HCT116 (cell line): ENCODE data around the gene XPNPEP2. TPM values are rescaled to one million over a fixed set of nuclear protein-coding genes. Genes with fewer than 3 reads are reported as not detected.

ENCODE experiments used
- ATAC-seq: fragments of 200-7000 bp; cut with Tn5 transposase; 2 replicates; pipeline ENCODE4 v1.9.1; 2020; ENCODE audit warnings: mild to moderate bottlenecking, moderate library complexity
- BruUV-seq: library from RNA; stranded (reverse); fragments of 400-500 nt; replicated peaks from 2 replicates; lab custom pipeline; 2021; lab: Mats Ljungman, UMichigan
- CTCF ChIA-PET: fragments of 300-600 bp; sonication (Branson Sonifier 250); formaldehyde crosslinking; loops from one replicate; lab custom pipeline; 2021; ENCODE audit warnings: antibody characterized with exemption; lab: Charles Lee
- POLR2A ChIA-PET: fragments of 300-600, 350-600 bp; sonication (Branson Sonifier 250); formaldehyde crosslinking; loops from one replicate; lab custom pipeline; 2021; ENCODE audit warnings: antibody characterized with exemption; lab: Charles Lee
- RAD21 ChIA-PET, 2 experiments: fragments of 300-600 bp; sonication (Branson Sonifier 250); formaldehyde crosslinking; loops; one replicate each; lab custom pipeline; 2023; ENCODE audit warnings: low total read pairs in 2 of 2; ENCODE audit not compliant: uncharacterized antibody in 2 of 2, unreplicated experiment in 2 of 2, low non-redundant PET in 1 of 2; lab: Charles Lee
- DNase-seq: peaks from one replicate; pipeline ENCODE4 v3.0.0-alpha.2; 2010; ENCODE audit warnings: low read depth, low spot score
- H2AFZ ChIP-seq: fragments of 200-600 bp; shearing (Covaris generic), sonication (generic); 2 replicates; pipeline ENCODE4 v1.6.1; 2017; ENCODE audit warnings: low read depth, mixed run types, mixed read lengths, antibody characterized with exemption, low read length; ENCODE audit not compliant: poor library complexity, severe bottlenecking
- H3K27ac ChIP-seq: 2 replicates; pipeline ENCODE4 v1.5.1; 2012; ENCODE audit warnings: low read depth, low read length
- H3K27me3 ChIP-seq: fragments of 200-600 bp; sonication (generic); 2 replicates; pipeline ENCODE4 v1.6.1; 2016; ENCODE audit warnings: mixed run types, low read length, mixed read lengths; ENCODE audit not compliant: insufficient read depth
- H3K36me3 ChIP-seq, 2 experiments: fragments of 200-500 bp in 1 of 2; fragments of 200-600 bp in 1 of 2; sonication (Bioruptor generic) in 1 of 2; sonication (generic) in 1 of 2; 2 replicates each; pipeline versions ENCODE4 v1.5.1 to v1.6.1; 2014 to 2016; ENCODE audit warnings: low read length in 2 of 2, inconsistent platforms in 1 of 2, mixed read lengths in 1 of 2, mixed run types in 1 of 2; ENCODE audit not compliant: insufficient read depth in 2 of 2, control insufficient read depth in 1 of 2
- H3K4me1 ChIP-seq, 2 experiments: fragments of 200-600 bp in 1 of 2; sonication (generic) in 1 of 2; 2 replicates each; pipeline versions ENCODE4 v1.5.1 to v1.6.1; 2012 to 2017; ENCODE audit warnings: low read length in 2 of 2, inconsistent platforms in 1 of 2, mild to moderate bottlenecking in 1 of 2, mixed read lengths in 1 of 2, mixed run types in 1 of 2, moderate library complexity in 1 of 2; ENCODE audit not compliant: insufficient read depth in 2 of 2, control insufficient read depth in 1 of 2
- H3K4me2 ChIP-seq: fragments of 200-600 bp; sonication (generic); 2 replicates; pipeline ENCODE4 v1.6.1; 2017; ENCODE audit warnings: mixed run types, low read length, mixed read lengths
- H3K4me3 ChIP-seq, 2 experiments: fragments of 200-600 bp in 1 of 2; sonication (generic) in 1 of 2; replicated peaks in 1 of 2; 2 replicates each; pipeline ENCODE4 v1.5.1; 2011 to 2016; ENCODE audit warnings: low read length in 2 of 2, control low read depth in 1 of 2, low read depth in 1 of 2, mild to moderate bottlenecking in 1 of 2, mixed read lengths in 1 of 2, mixed run types in 1 of 2
- H3K79me2 ChIP-seq: fragments of 200-600 bp; sonication (generic); 2 replicates; pipeline ENCODE4 v1.6.1; 2017; ENCODE audit warnings: mild to moderate bottlenecking, mixed run types, low read length, moderate library complexity, mixed read lengths; ENCODE audit not compliant: insufficient read depth
- H3K9ac ChIP-seq: fragments of 200-600 bp; sonication (generic); 2 replicates; pipeline ENCODE4 v1.6.1; 2016; ENCODE audit warnings: low read length, mixed read lengths
- H3K9me2 ChIP-seq: fragments of 200-600 bp; sonication (generic), shearing (Covaris generic); 2 replicates; pipeline ENCODE4 v1.6.1; 2017; ENCODE audit warnings: mixed run types, mild to moderate bottlenecking, moderate library complexity; ENCODE audit not compliant: insufficient read depth
- H3K9me3 ChIP-seq, 2 experiments: fragments of 200-500 bp in 1 of 2; fragments of 200-600 bp in 1 of 2; sonication (Bioruptor generic) in 1 of 2; sonication (generic) in 1 of 2; 2 replicates each; pipeline ENCODE4 v1.6.1; 2014 to 2017; ENCODE audit warnings: low read length in 2 of 2, mixed read lengths in 2 of 2, inconsistent platforms in 1 of 2, low read depth in 1 of 2, mild to moderate bottlenecking in 1 of 2, mixed run types in 1 of 2, moderate library complexity in 1 of 2; ENCODE audit not compliant: control insufficient read depth in 1 of 2, insufficient read depth in 1 of 2
- H4K20me1 ChIP-seq: fragments of 200-600 bp; sonication (generic), shearing (Covaris generic); 2 replicates; pipeline ENCODE4 v1.6.1; 2017; ENCODE audit warnings: mixed run types, mild to moderate bottlenecking, moderate library complexity; ENCODE audit not compliant: insufficient read depth
- POLR2AphosphoS5 ChIP-seq: IDR thresholded peaks from 2 replicates; pipeline ENCODE4 v1.6.1; 2011; ENCODE audit warnings: mild to moderate bottlenecking, low read depth, low read length, moderate library complexity
- RAD21 ChIP-seq: IDR thresholded peaks from 2 replicates; pipeline ENCODE4 v1.6.1; 2012; ENCODE audit warnings: low read depth, mild to moderate bottlenecking
- YY1 ChIP-seq: IDR thresholded peaks from 2 replicates; pipeline ENCODE4 v1.6.1; 2011; ENCODE audit warnings: low read length, low read depth, moderate library complexity, mild to moderate bottlenecking; ENCODE audit not compliant: insufficient replicate concordance; ENCODE audit errors: extremely low read depth
- intact Hi-C: fragments of 100-400 bp; cut with micrococcal nuclease; formaldehyde crosslinking; loops from 2 replicates; pipeline ENCODE4 v1.10.0; 2022
- total RNA-seq: library from RNA; stranded (reverse); gene quantifications from one replicate; pipeline ENCODE4 v1.2.1, GENCODE V29; 2021; ENCODE audit not compliant: unreplicated experiment
- TF ChIP-seq, protein P1 (sequence below): IDR thresholded peaks from 2 replicates; pipeline ENCODE4 v1.6.1; 2012; ENCODE audit warnings: low read depth

Gene XPNPEP2
- total RNA-seq, 1 experiment from 2014 or later = not detected

DNA sequence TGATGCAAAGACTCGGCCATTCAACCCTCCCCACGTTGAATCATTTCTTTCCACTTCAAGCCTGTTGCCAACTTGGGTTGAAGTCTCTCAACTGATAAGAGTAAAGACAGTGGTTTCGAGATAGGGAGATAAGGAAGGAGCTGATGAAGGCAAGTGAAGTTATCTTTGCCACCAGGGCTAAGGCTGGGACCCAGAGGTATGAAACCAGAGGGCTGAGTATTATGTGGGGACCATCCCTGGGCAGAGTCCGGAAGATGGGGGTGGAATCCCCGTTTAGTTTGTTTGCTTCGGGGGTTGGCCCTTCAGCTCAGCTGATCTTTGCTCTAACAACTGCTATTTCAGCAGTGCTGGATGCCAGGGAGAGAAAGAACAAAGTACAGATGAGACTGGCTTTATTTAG is 2.3 kb upstream of the XPNPEP2 start:
- no peaks in the 10 kb centered on the region for H3K79me2 ChIP-seq
- H3K4me1 ChIP-seq = no peaks in the 10 kb centered on the region
- no peaks in the 10 kb centered on the region for H3K36me3 ChIP-seq
- intact Hi-C loops = no loop called here
- H3K4me3 ChIP-seq = no peak overlapping the region
- ChIA-PET CTCF (no interaction called here), POLR2A (no interaction called here), RAD21 (no interaction called here)
- H3K9ac ChIP-seq = no peak overlapping the region
- H3K27me3 ChIP-seq = no peaks in the 10 kb centered on the region
- H3K9me2 ChIP-seq = no peaks in the 10 kb centered on the region
- TF ChIP-seq POLR2AphosphoS5 (no peak), RAD21 (no peak)
- BruUV-seq = no TSS peak
- no peak overlapping the region for H2AFZ ChIP-seq
- DNase-seq (no peak), ATAC-seq (no peak)
- H4K20me1 ChIP-seq = no peaks in the 10 kb centered on the region
- no peak overlapping the region for H3K27ac ChIP-seq
- H3K4me2 ChIP-seq = no peak overlapping the region
- no peaks in the 10 kb centered on the region for H3K9me3 ChIP-seq

DNA sequence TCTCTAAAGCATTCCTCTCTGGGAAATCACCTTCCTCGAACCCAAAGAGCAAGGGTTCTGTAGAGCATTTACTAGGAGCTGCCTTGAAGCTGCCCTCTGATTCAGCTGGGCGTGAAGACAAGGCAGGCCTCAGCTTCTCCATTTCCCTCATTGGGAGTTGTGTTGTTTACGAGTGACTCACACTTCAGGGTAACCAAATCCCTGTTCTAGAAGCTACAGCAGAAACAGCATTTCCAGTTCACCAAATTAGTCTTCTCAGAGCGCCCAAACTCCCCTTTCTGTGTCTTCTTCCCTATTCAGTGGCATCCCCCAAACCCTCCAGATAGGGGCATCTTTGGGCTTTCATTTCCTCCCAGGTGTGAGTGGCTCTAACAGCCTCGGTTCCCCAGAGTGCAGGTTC is 863 bp upstream of the XPNPEP2 start:
- POLR2A ChIA-PET = no interaction called here
- no peak overlapping the region for H3K9ac ChIP-seq
- DNase-seq = no peak
- H3K79me2 ChIP-seq = no peaks in the 10 kb centered on the region
- H2AFZ ChIP-seq = no peak overlapping the region
- H3K4me1 ChIP-seq = no peaks in the 10 kb centered on the region
- H3K4me2 ChIP-seq = no peak overlapping the region
- TF ChIP-seq YY1 = no peak
- TF ChIP-seq, protein P1, sequence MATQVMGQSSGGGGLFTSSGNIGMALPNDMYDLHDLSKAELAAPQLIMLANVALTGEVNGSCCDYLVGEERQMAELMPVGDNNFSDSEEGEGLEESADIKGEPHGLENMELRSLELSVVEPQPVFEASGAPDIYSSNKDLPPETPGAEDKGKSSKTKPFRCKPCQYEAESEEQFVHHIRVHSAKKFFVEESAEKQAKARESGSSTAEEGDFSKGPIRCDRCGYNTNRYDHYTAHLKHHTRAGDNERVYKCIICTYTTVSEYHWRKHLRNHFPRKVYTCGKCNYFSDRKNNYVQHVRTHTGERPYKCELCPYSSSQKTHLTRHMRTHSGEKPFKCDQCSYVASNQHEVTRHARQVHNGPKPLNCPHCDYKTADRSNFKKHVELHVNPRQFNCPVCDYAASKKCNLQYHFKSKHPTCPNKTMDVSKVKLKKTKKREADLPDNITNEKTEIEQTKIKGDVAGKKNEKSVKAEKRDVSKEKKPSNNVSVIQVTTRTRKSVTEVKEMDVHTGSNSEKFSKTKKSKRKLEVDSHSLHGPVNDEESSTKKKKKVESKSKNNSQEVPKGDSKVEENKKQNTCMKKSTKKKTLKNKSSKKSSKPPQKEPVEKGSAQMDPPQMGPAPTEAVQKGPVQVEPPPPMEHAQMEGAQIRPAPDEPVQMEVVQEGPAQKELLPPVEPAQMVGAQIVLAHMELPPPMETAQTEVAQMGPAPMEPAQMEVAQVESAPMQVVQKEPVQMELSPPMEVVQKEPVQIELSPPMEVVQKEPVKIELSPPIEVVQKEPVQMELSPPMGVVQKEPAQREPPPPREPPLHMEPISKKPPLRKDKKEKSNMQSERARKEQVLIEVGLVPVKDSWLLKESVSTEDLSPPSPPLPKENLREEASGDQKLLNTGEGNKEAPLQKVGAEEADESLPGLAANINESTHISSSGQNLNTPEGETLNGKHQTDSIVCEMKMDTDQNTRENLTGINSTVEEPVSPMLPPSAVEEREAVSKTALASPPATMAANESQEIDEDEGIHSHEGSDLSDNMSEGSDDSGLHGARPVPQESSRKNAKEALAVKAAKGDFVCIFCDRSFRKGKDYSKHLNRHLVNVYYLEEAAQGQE = no peak
- TF ChIP-seq, all 23 proteins: peak for 0
- ChIA-PET RAD21 (no interaction called here), CTCF (interaction anchor here (0.6 kb wide), 1 partner anchor 212 kb away, joined by 3 read pairs; no protein-coding TSS in a partner anchor)
- Histone ChIP-seq H3K27me3 (no peaks in the 10 kb centered on the region), H3K27ac (no peak overlapping the region), H3K9me3 (no peaks in the 10 kb centered on the region), H3K9me2 (no peaks in the 10 kb centered on the region), H4K20me1 (no peaks in the 10 kb centered on the region), H3K36me3 (no peaks in the 10 kb centered on the region), H3K4me3 (no peak overlapping the region)
- intact Hi-C loops = no loop called here
- no TSS peak for BruUV-seq
- ATAC-seq = no peak
